Cardiac muscle cell (in vitro differentiated cells and primary cell): Measurements from ENCODE around the gene CNOT4. TPM values are rescaled to one million over a fixed set of nuclear protein-coding genes. Genes with fewer than 3 reads are reported as not detected.

Experiments used
- DNase-seq, 2 donors: peaks; one replicate each; pipeline versions ENCODE4 v3.0.0 to v3.0.0-alpha.2; 2010 to 2017; ENCODE audit warnings: low read depth in 1 of 2, low spot score in 1 of 2
- H3K27ac ChIP-seq: fragments of 200-600 bp; sonication (generic); 2 replicates; pipeline ENCODE4 v1.5.1; 2016
- H3K27me3 ChIP-seq: fragments of 200-600 bp; sonication (generic); 2 replicates; pipeline ENCODE4 v1.6.0; 2016; ENCODE audit warnings: control low read depth
- H3K36me3 ChIP-seq: fragments of 200-600 bp; sonication (generic); 2 replicates; pipeline ENCODE4 v1.5.1; 2016; ENCODE audit warnings: control low read depth
- H3K4me1 ChIP-seq: fragments of 200-600 bp; sonication (generic); 2 replicates; pipeline ENCODE4 v1.8.1; 2017; ENCODE audit warnings: low read depth, mild to moderate bottlenecking, mixed run types
- H3K4me3 ChIP-seq: fragments of 200-600 bp; sonication (generic); 2 replicates; pipeline ENCODE4 v1.5.1; 2016; ENCODE audit warnings: mild to moderate bottlenecking
- H3K9me3 ChIP-seq: fragments of 200-600 bp; sonication (generic); 2 replicates; pipeline ENCODE4 v1.5.1; 2017; ENCODE audit warnings: low read depth, mild to moderate bottlenecking, control low read depth
- polyA plus RNA-seq: library from polyadenylated mRNA; unstranded; fragments of >200 nt; fragmentation: Nextera tagmentation; extraction: Ambion mirVana; gene quantifications from 2 replicates; pipeline ENCODE4 v1.2.1, GENCODE V29; 2016
- total RNA-seq: library from RNA; depleted of rRNA; stranded (reverse); fragments of >200 nt; gene quantifications from 2 replicates; pipeline ENCODE4 v1.2.3, GENCODE V29; 2016
- TF ChIP-seq, protein P1 (sequence below): IDR thresholded peaks from 2 replicates; pipeline ENCODE4 v1.5.1; 2012; ENCODE audit warnings: low read depth, mild to moderate bottlenecking, low read length

The CNOT4 gene
- total and polyA plus RNA-seq, 2 experiments from 2014 or later, result 14.5 to 23.6 TPM

DNA sequence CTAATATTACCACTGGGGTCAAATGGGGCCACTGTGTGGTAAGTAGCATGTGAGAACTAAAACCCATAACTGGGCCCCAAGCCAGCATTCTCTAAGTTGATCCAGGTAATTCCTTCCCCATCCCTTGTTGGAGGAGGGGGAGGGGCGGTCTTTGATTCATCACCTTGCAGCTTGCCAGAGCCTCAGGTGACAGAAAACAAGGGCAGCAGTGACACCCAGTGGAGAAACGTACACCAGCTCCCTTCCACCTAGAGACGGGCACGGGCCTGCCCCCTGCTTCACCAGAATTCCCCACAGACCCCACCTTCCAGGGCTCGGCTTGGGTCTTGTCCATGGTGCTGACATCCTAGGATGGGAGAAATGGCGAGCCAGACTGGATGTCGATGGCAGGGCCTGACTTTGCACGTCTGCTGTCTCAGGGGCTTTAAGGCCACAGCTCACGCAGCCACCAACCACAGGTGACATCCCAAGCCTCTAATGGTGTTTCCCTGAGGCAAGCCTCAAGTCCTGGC, 174.2 kb downstream of the CNOT4 start:
- H3K27ac ChIP-seq, result no peak overlapping the region
- H3K9me3 ChIP-seq, result no peaks in the 10 kb centered on the region
- H3K36me3 ChIP-seq, result no peaks in the 10 kb centered on the region
- DNase-seq, result peak; percentile 80 to 94
- no peaks in the 10 kb centered on the region for H3K4me1 ChIP-seq
- TF ChIP-seq, protein P1, sequence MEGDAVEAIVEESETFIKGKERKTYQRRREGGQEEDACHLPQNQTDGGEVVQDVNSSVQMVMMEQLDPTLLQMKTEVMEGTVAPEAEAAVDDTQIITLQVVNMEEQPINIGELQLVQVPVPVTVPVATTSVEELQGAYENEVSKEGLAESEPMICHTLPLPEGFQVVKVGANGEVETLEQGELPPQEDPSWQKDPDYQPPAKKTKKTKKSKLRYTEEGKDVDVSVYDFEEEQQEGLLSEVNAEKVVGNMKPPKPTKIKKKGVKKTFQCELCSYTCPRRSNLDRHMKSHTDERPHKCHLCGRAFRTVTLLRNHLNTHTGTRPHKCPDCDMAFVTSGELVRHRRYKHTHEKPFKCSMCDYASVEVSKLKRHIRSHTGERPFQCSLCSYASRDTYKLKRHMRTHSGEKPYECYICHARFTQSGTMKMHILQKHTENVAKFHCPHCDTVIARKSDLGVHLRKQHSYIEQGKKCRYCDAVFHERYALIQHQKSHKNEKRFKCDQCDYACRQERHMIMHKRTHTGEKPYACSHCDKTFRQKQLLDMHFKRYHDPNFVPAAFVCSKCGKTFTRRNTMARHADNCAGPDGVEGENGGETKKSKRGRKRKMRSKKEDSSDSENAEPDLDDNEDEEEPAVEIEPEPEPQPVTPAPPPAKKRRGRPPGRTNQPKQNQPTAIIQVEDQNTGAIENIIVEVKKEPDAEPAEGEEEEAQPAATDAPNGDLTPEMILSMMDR, result peak; percentile 57
- no peaks in the 10 kb centered on the region for H3K27me3 ChIP-seq
- no peak overlapping the region for H3K4me3 ChIP-seq

DNA sequence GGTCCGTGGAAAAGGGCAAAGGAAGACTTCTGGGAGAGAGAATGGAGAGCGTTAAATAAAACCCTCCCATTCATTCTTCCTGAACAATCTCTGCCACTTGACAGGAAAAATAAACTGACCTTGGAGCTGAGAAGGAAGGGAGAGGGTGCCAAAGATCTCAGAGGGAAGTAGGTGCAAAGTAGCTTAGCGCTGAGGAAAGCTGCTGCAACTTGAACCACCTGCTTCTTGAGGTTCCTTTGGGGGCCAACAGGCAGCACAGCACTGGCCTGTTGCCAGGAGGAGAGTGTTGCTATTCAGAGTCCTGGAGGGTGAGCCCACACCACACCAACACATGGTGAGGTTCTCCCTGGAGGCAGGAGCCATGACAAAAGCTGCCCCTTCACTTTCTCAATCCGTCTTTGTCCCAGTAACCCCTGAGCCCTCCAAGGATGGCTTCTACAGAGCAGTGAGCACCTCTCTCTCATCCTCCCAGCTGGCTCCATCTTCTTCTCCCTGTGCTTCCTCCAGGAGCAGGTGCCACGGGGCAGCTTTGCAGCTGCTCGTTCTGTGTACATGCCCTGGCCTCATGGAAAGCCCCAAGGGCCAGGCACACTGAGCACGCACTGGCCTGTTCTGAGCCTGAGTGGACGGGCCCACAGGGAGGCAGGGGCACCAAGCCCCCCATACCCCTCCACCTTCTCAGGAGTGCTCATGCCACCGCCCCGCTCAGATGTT, 174.9 kb downstream of the CNOT4 start:
- Histone ChIP-seq H3K27ac (no peak overlapping the region), H3K36me3 (no peaks in the 10 kb centered on the region), H3K4me3 (no peak overlapping the region), H3K4me1 (no peaks in the 10 kb centered on the region), H3K27me3 (no peaks in the 10 kb centered on the region), H3K9me3 (no peaks in the 10 kb centered on the region)
- no peak for DNase-seq
- TF ChIP-seq, protein P1, result no peak

DNA sequence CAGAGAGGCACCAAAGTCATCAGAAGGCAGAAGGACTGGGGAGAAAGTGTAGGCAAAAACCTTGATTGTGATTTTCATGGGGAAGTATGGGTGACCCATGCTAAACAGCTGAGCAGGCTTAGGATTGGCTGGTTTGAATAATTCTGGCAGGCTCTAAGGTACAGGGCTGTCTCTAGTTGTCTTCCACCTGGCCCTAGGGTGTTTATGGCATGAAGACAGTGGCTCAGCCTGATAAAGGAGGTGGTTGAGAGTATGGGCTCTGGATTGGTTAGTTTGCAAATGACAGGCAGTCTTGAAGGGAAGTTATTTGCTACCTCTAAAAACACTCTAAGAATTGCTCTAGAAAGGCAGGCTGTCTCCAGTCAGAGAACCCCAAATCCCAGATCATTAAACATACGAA, 176.0 kb downstream of the CNOT4 start:
- TF ChIP-seq, protein P1, result no peak
- no peaks in the 10 kb centered on the region for H3K4me1 ChIP-seq
- H3K36me3 ChIP-seq, result no peaks in the 10 kb centered on the region
- H3K27ac ChIP-seq, result no peak overlapping the region
- DNase-seq, result no peak
- no peaks in the 10 kb centered on the region for H3K27me3 ChIP-seq
- no peaks in the 10 kb centered on the region for H3K9me3 ChIP-seq
- no peak overlapping the region for H3K4me3 ChIP-seq

DNA sequence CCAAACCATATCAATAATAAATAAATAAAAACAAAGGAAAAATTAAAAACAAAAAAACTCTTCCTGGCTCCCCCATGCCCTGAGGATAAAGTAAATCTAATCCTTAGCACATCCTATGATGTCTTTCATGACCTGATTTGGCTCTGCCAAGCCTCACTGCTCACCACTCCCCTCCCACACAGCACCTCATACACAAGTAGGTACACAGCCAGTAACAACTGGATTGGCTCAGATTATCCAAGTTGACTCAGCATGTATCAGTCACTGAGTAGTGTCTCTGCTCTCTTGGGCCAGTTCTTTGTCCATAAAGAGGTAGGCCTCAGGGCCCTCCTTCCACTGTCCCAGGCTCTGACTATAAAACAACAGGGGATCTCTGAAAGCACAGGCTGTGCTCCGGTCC, 176.7 kb downstream of the CNOT4 start:
- H3K4me3 ChIP-seq, result no peak overlapping the region
- DNase-seq, result no peak
- H3K27me3 ChIP-seq, result no peaks in the 10 kb centered on the region
- no peak overlapping the region for H3K27ac ChIP-seq
- no peaks in the 10 kb centered on the region for H3K9me3 ChIP-seq
- no peaks in the 10 kb centered on the region for H3K4me1 ChIP-seq
- TF ChIP-seq, protein P1, result no peak
- no peaks in the 10 kb centered on the region for H3K36me3 ChIP-seq

DNA sequence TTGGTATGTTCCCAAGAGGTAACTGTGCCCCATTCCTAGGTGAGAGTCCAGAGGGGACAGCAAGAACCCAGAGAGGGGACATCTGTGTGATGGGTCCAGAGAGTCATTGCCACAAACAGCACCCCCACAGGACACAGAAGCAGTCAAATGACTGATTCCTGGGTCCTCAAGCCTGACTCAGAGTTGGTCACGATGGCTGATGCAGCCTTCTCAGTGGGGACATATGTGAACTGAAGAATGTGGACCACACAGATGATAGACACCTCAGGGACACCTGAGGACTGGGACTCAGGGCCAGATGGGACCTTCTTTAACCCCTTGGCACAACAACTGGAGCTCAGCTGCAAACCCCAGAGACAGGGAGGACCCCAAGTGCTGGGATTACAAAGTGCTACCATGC, 179.8 kb downstream of the CNOT4 start:
- Histone ChIP-seq H3K4me1 (no peaks in the 10 kb centered on the region), H3K36me3 (no peaks in the 10 kb centered on the region), H3K27me3 (no peaks in the 10 kb centered on the region), H3K27ac (no peak overlapping the region), H3K9me3 (no peaks in the 10 kb centered on the region), H3K4me3 (no peak overlapping the region)
- TF ChIP-seq, protein P1, result no peak
- no peak for DNase-seq
